ENCODE data around the gene SPEF2. TPM values are rescaled to one million over a fixed set of nuclear protein-coding genes. Genes with fewer than 3 reads are reported as not detected.

The SPEF2 gene
- total and polyA plus RNA-seq, 3 experiments from 2014 or later: 5.3 to 6.8 (median 5.5) TPM

DNA sequence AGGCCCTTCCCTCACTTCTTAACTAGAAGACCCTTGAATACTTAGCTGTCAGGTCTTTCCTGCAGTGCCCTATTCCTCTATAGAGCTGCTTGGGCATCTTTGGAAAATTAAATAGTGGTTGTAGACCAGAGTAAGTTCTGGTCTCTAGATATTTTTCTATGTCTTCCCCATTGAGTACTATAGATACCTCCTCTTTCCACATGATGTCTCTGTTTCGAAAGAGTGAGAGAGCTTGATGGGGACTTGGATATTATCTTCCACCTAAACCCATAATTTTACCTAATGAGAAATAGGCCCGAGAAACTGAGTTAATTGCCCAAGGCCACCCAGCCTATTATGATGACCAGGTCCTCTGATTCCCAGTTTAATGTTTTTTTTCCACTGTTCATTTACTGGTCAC, 40.2 kb downstream of the SPEF2 start:
- POLR2A ChIA-PET: no interaction called here
- Mint-ChIP-seq H3K36me3 (peaks cover 6 to 18% (median 16%) of the 10 kb centered on the region in 3 donors), H3K27ac (peak overlapping the region in 4 of 8 donors; percentile 3 to 58 (median 30)), H3K4me1 (peaks cover 2 to 33% (median 9%) of the 10 kb centered on the region in 3 donors), H3K9me3 (peaks cover 0 to 4% (median 0%) of the 10 kb centered on the region in 5 donors), H3K27me3 (no peaks in the 10 kb centered on the region), H3K4me3 (peak overlapping the region in 1 of 7 donors; percentile 31)
- DNase-seq: peak in 1 of 5 donors; percentile 28
- H3K4me3 ChIP-seq (ENCODE audit: low read length): no peak overlapping the region
- H3K4me1 ChIP-seq (ENCODE audit: insufficient read depth, low read length): peaks cover 5% of the 10 kb centered on the region
- no peaks in the 10 kb centered on the region for H3K27me3 ChIP-seq (ENCODE audit: insufficient read depth, low read length, poor library complexity, severe bottlenecking)
- no peak overlapping the region for H3K27ac ChIP-seq (ENCODE audit: low read depth, low read length)
- CTCF ChIA-PET: interaction anchor here (1.0 to 2.7 kb wide), 4 partner anchors 119 to 268 kb away, joined by 3 to 33 read pairs (median 4); no protein-coding TSS in a partner anchor
- H3K36me3 ChIP-seq (ENCODE audit: insufficient read depth, low read length): no peaks in the 10 kb centered on the region
- H3K9me3 ChIP-seq (ENCODE audit: low read length): no peaks in the 10 kb centered on the region

DNA sequence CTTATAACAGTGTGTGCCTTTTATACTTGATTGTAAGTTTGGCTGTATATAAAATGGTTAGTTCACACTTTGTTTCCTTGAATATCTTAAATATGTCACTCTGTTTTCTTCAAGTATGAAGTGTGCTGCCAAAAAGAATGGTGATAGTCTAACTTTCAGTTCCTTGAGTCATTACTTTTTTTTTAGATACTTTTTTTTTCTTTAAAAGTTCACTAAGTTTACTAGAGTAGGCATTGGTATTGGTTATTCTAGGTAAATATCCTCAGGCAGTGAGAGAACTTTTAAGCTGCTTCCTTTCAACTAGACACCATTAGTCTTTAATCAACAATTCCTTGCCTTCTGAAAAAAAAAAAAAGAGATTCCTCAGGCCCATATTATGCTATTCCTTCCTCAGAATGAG, 41.9 kb downstream of the SPEF2 start:
- Mint-ChIP-seq H3K4me3 (no peak overlapping the region), H3K27ac (no peak overlapping the region), H3K36me3 (peaks cover 11 to 21% (median 21%) of the 10 kb centered on the region in 3 donors), H3K4me1 (peaks cover 10 to 39% (median 17%) of the 10 kb centered on the region in 3 donors), H3K27me3 (no peaks in the 10 kb centered on the region), H3K9me3 (peaks cover 0 to 4% (median 0%) of the 10 kb centered on the region in 5 donors)
- CTCF ChIA-PET: interaction anchor here (1.6 to 2.7 kb wide), 3 partner anchors 8 to 266 kb away, joined by 7 to 33 read pairs (median 12); no protein-coding TSS in a partner anchor
- Histone ChIP-seq H3K27ac (ENCODE audit: low read depth, low read length) (no peak overlapping the region), H3K27me3 (ENCODE audit: insufficient read depth, low read length, poor library complexity, severe bottlenecking) (no peaks in the 10 kb centered on the region), H3K9me3 (ENCODE audit: low read length) (no peaks in the 10 kb centered on the region), H3K4me1 (ENCODE audit: insufficient read depth, low read length) (peaks cover 6% of the 10 kb centered on the region), H3K36me3 (ENCODE audit: insufficient read depth, low read length) (no peaks in the 10 kb centered on the region), H3K4me3 (ENCODE audit: low read length) (no peak overlapping the region)
- DNase-seq: no peak
- POLR2A ChIA-PET: no interaction called here

DNA sequence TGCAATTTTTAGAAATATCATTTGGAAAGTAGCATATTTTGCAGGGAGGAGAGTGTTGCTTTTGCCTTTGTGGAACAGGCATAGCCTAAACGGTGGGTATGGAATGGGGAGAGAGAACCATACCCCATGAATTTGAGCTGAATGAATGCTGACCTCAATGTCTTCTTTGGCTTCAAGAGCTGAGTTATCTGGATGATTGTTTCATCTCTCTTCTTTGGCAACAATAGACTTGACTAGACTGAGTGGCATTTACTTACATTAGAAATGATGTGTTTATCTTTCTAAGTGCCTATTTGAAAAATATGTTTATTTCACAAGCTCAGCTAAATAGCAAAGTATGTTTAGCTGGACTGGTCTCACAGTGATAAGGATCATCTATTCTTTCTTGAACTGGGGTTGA, 42.8 kb downstream of the SPEF2 start:
- ChIA-PET POLR2A (interaction anchor here (0.9 to 1.4 kb wide), 2 partner anchors 9 to 221 kb away, joined by 3 read pairs; no protein-coding TSS in a partner anchor), CTCF (interaction anchor here (1.2 to 2.4 kb wide), 4 partner anchors 9 to 266 kb away, joined by 3 to 12 read pairs (median 6); no protein-coding TSS in a partner anchor)
- Histone ChIP-seq H3K27ac (ENCODE audit: low read depth, low read length) (no peak overlapping the region), H3K9me3 (ENCODE audit: low read length) (no peaks in the 10 kb centered on the region), H3K27me3 (ENCODE audit: insufficient read depth, low read length, poor library complexity, severe bottlenecking) (no peaks in the 10 kb centered on the region), H3K4me3 (ENCODE audit: low read length) (no peak overlapping the region), H3K36me3 (ENCODE audit: insufficient read depth, low read length) (no peaks in the 10 kb centered on the region), H3K4me1 (ENCODE audit: insufficient read depth, low read length) (peaks cover 14% of the 10 kb centered on the region)
- Mint-ChIP-seq H3K27me3 (no peaks in the 10 kb centered on the region), H3K27ac (no peak overlapping the region), H3K9me3 (peaks cover 0 to 4% (median 0%) of the 10 kb centered on the region in 5 donors), H3K4me3 (no peak overlapping the region), H3K4me1 (peaks cover 10 to 45% (median 24%) of the 10 kb centered on the region in 3 donors), H3K36me3 (peaks cover 11 to 22% (median 21%) of the 10 kb centered on the region in 3 donors)
- DNase-seq: no peak

DNA sequence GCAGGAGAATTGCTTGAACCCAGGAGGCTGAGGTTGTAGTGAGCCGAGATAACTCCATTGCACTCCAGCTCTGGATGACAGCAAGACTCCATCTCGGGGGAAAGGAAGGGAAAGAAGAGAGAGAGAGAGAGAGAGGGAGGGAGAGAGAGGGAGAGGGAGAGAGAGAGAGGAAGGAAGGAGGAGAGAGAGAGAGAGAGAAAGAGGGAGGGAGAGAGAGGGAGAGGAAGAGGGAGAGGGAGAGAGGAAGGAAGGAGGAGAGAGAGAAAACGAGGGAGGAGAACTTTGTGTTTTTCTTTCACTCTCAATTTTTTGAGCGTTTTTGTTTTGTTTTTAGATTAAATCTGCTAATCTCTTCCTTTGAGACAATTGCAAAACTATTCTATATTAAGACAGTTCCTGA, 46.9 kb downstream of the SPEF2 start:
- no peaks in the 10 kb centered on the region for H3K36me3 ChIP-seq (ENCODE audit: insufficient read depth, low read length)
- Mint-ChIP-seq H3K27ac (peak overlapping the region in 1 of 8 donors; percentile 29), H3K4me1 (peaks cover 19 to 49% (median 40%) of the 10 kb centered on the region in 3 donors), H3K27me3 (no peaks in the 10 kb centered on the region), H3K36me3 (peaks cover 27 to 41% (median 34%) of the 10 kb centered on the region in 3 donors), H3K4me3 (no peak overlapping the region), H3K9me3 (peaks cover 0 to 6% (median 0%) of the 10 kb centered on the region in 5 donors)
- H3K9me3 ChIP-seq (ENCODE audit: low read length): no peaks in the 10 kb centered on the region
- H3K27me3 ChIP-seq (ENCODE audit: insufficient read depth, low read length, poor library complexity, severe bottlenecking): no peaks in the 10 kb centered on the region
- ChIA-PET CTCF (interaction anchor here (2.1 kb wide), 1 partner anchor 260 kb away, joined by 8 read pairs; no protein-coding TSS in a partner anchor), POLR2A (interaction anchor here (1.1 kb wide), 1 partner anchor 234 kb away, joined by 3 read pairs; no protein-coding TSS in a partner anchor)
- H3K27ac ChIP-seq (ENCODE audit: low read depth, low read length): no peak overlapping the region
- no peak for DNase-seq
- H3K4me3 ChIP-seq (ENCODE audit: low read length): no peak overlapping the region
- peaks cover 15% of the 10 kb centered on the region for H3K4me1 ChIP-seq (ENCODE audit: insufficient read depth, low read length)

DNA sequence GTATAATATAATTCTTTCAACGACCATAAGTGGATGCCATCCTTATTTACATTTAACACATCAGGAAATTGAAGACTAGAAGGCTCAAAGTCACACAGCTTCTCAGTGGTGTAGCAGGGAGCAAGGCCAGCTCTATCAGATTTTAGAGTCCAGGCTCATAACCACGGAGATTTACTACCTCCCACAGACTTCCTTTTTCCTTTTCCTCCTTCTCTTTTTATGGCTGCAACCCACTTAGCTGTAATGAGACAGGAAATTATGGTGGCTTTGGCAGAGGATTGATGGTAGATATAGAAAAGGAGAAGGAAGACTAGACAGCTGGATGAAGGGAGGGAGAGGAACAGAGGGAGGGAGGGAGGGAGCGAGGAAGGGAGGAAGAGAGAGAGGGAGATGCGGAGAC, 47.4 kb downstream of the SPEF2 start:
- no peak for DNase-seq
- CTCF ChIA-PET: interaction anchor here (1.2 to 2.1 kb wide), 2 partner anchors 14 to 260 kb away, joined by 3 to 8 read pairs; no protein-coding TSS in a partner anchor
- Mint-ChIP-seq H3K9me3 (peaks cover 0 to 6% (median 0%) of the 10 kb centered on the region in 5 donors), H3K4me3 (no peak overlapping the region), H3K36me3 (peaks cover 27 to 41% (median 34%) of the 10 kb centered on the region in 3 donors), H3K27me3 (no peaks in the 10 kb centered on the region), H3K27ac (peak overlapping the region in 1 of 8 donors; percentile 7), H3K4me1 (peaks cover 22 to 49% (median 45%) of the 10 kb centered on the region in 3 donors)
- Histone ChIP-seq H3K4me1 (ENCODE audit: insufficient read depth, low read length) (peaks cover 20% of the 10 kb centered on the region), H3K36me3 (ENCODE audit: insufficient read depth, low read length) (no peaks in the 10 kb centered on the region), H3K27ac (ENCODE audit: low read depth, low read length) (no peak overlapping the region), H3K4me3 (ENCODE audit: low read length) (no peak overlapping the region), H3K9me3 (ENCODE audit: low read length) (no peaks in the 10 kb centered on the region), H3K27me3 (ENCODE audit: insufficient read depth, low read length, poor library complexity, severe bottlenecking) (no peaks in the 10 kb centered on the region)
- POLR2A ChIA-PET: interaction anchor here (1.1 kb wide), 1 partner anchor 233 kb away, joined by 3 read pairs; no protein-coding TSS in a partner anchor

DNA sequence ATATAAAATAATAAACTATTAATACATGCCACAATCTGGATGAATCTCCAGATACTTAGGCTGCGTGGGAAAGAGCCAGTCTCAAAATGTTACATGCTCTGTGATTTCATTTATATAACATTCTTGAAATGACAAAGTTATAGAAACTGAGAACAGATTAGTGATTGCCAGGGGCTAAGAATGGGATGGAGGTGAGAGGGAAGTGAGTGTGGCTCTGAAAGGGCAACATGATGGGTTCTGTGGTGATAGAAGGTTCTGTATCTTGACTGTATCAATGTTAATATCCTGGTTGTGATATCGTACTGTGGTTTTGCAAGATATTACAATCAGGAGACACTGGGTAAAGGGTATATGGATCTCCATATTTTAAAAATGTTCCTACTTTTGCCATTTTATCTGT, 50.7 kb downstream of the SPEF2 start:
- ChIA-PET POLR2A (interaction anchor here (1.5 kb wide), 1 partner anchor 8 kb away, joined by 3 read pairs; no protein-coding TSS in a partner anchor), CTCF (no interaction called here)
- Mint-ChIP-seq H3K9me3 (peaks cover 0 to 4% (median 0%) of the 10 kb centered on the region in 5 donors), H3K4me3 (peak overlapping the region in 1 of 7 donors; percentile 21), H3K4me1 (peaks cover 49 to 79% (median 78%) of the 10 kb centered on the region in 3 donors), H3K27ac (peak overlapping the region in 5 of 8 donors; percentile 1 to 54 (median 35)), H3K36me3 (peaks cover 10 to 35% (median 21%) of the 10 kb centered on the region in 3 donors), H3K27me3 (no peaks in the 10 kb centered on the region)
- no peaks in the 10 kb centered on the region for H3K27me3 ChIP-seq (ENCODE audit: insufficient read depth, low read length, poor library complexity, severe bottlenecking)
- H3K27ac ChIP-seq (ENCODE audit: low read depth, low read length): no peak overlapping the region
- H3K4me3 ChIP-seq (ENCODE audit: low read length): no peak overlapping the region
- DNase-seq: no peak
- no peaks in the 10 kb centered on the region for H3K9me3 ChIP-seq (ENCODE audit: low read length)
- H3K36me3 ChIP-seq (ENCODE audit: insufficient read depth, low read length): no peaks in the 10 kb centered on the region
- peaks cover 42% of the 10 kb centered on the region for H3K4me1 ChIP-seq (ENCODE audit: insufficient read depth, low read length)

DNA sequence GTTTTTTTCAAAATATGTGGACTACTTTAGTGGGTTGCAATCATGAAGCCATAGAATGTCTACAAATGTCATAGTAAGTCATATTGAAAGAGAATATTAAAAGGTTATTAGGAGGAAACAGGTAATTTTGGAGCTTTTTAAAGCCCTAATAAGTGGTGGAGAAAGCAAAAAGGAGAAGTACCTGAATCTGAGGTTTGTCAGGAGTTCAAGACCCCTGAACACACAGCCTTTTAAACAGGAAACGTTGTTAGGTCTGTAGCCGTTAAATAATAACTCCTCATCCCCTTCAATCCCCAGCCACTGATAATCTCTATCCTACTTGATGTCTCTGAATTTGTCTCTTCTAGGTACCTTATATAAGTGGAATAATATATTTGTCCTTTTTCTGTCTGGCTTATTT, 51.1 kb downstream of the SPEF2 start:
- no peak for DNase-seq
- H3K27ac Mint-ChIP-seq: peak overlapping the region in 6 of 8 donors; percentile 3 to 54 (median 36)
- POLR2A ChIA-PET: interaction anchor here (1.5 kb wide), 1 partner anchor 9 kb away, joined by 3 read pairs; no protein-coding TSS in a partner anchor

More for the DNA sequence above, 51.1 kb downstream of the SPEF2 start:
- H3K4me3 Mint-ChIP-seq: peak overlapping the region in 1 of 7 donors; percentile 14
- no peaks in the 10 kb centered on the region for H3K9me3 ChIP-seq (ENCODE audit: low read length)
- H3K36me3 Mint-ChIP-seq: peaks cover 9 to 33% (median 17%) of the 10 kb centered on the region in 3 donors
- H3K9me3 Mint-ChIP-seq: peaks cover 0 to 4% (median 0%) of the 10 kb centered on the region in 5 donors
- H3K4me1 Mint-ChIP-seq: peaks cover 50 to 83% (median 81%) of the 10 kb centered on the region in 3 donors
- no peaks in the 10 kb centered on the region for H3K27me3 Mint-ChIP-seq
- H3K4me3 ChIP-seq (ENCODE audit: low read length): no peak overlapping the region
- H3K27me3 ChIP-seq (ENCODE audit: insufficient read depth, low read length, poor library complexity, severe bottlenecking): no peaks in the 10 kb centered on the region
- no peaks in the 10 kb centered on the region for H3K36me3 ChIP-seq (ENCODE audit: insufficient read depth, low read length)
- CTCF ChIA-PET: interaction anchor here (0.9 kb wide), 1 partner anchor 17 kb away, joined by 5 read pairs; no protein-coding TSS in a partner anchor
- no peak overlapping the region for H3K27ac ChIP-seq (ENCODE audit: low read depth, low read length)
- H3K4me1 ChIP-seq (ENCODE audit: insufficient read depth, low read length): peaks cover 46% of the 10 kb centered on the region
